ENCODE data around the gene SEZ6L.

The SEZ6L gene

GRCh38 chr22:26169315-26170111 is at the start of gene SEZ6L:
SEZ6L (plus strand) TSS chr22:26169462; CDS start chr22:26169670, 208 bp downstream.
- no peak for DNase-seq

DNA sequence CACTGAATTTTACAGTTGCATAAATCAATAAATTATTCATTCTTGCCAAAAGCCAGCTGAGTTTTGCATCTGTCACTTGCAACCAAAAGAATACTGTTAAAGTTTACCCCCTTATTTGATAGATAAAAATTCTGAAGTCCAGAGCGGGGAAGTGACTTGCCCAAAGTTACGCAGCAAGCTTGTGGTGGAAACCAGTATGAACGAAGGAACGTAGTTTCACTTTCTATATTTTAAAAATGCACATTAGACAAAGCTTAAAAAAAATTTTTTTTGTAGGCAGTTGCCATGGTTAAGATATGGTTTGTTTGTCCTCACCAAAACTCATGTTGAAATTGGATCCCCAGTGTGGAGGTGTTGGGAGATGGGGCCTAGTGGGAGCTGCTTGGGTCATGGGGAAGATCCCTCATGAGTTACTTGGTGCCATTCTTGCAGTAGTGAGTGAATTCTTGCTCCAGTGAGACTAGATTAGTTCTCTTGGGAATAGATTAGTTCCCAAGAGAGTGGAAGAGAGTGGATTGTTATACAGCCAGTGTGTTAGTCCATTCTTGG is 46.3 kb upstream of the SEZ6L start:
- DNase-seq, result no peak

GRCh38 chr22:26124991-26125725 is 44.1 kb upstream of the SEZ6L start:
- DNase-seq, result no peak

- no peak for DNase-seq
These were observed 42.1 kb upstream of the SEZ6L start for GRCh38 chr22:26127126-26127525.

GRCh38 chr22:26127556-26127955 is 41.7 kb upstream of the SEZ6L start:
- DNase-seq, result no peak

- no peak for DNase-seq
These were observed 37.6 kb upstream of the SEZ6L start for GRCh38 chr22:26131589-26132154.

- DNase-seq, result no peak
These were observed 34.5 kb upstream of the SEZ6L start for GRCh38 chr22:26134654-26135330.

DNA sequence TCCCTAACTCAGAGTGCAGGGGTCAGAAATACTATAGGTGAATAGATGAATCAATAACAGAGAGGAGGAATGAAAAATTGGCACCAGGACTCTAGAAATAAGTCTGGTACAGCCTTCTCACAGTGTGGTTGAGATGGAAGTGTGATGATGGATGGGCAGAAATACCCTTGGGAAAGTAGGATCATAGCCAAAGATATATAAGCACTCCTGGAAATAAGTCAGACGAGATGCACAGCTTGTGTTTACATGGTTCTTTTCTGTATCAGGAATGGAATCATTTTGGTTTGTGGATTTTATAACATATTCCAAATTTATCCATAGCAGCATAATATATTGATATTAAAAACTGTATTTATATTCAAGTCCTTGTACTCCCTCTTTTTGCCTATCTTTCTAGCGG is 33.5 kb upstream of the SEZ6L start:
- DNase-seq, result no peak

DNA sequence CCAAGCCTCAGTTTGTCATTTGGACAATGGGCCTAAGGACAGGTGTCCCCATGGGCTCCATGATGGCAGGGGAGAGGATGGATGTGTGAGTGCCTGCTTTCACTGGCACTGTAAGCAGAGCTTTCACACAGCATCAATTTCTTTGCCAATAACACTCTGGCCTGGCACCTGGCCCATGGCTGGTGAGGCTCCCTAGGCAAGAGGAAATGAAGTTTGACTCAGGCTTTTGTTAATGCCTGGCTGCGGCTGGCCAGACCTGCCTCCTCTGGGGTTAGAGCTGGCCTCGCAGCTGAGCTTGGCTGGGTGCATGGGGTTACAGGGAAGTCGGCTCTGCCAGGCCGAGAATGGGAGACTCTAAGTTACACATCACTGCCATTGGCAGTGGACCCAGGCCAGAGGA is 30.0 kb upstream of the SEZ6L start:
- DNase-seq, result peak; percentile 17

- no peak for DNase-seq
These were observed 27.4 kb upstream of the SEZ6L start for GRCh38 chr22:26141831-26142230.

DNA sequence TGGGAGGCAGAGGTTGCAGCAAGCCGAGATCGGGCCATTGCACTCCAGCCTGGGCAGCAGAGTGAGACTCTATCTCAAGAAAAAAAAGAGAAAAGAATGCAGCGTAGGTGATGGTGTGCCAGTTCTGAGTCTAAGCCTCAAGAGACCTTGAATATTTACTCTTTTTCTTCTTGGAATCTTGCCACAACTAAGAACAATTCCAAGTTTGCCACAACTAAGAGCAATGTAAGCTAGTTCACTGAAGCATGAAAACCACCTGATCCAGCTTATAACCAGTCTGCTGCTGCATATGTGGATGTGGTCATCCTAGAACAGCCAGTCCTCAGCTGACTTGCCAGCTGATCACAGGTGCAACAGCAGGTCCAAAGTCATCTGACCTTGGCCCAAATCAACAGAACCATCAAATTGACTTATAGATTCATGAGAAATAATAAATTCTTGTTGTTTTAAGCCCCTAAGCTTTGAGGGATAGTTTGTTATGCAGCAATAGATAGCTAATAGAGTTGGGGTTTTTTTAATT is 25.4 kb upstream of the SEZ6L start:
- DNase-seq, result no peak

- no peak for DNase-seq
These were observed 9.4 kb upstream of the SEZ6L start for GRCh38 chr22:26159886-26160285.

DNA sequence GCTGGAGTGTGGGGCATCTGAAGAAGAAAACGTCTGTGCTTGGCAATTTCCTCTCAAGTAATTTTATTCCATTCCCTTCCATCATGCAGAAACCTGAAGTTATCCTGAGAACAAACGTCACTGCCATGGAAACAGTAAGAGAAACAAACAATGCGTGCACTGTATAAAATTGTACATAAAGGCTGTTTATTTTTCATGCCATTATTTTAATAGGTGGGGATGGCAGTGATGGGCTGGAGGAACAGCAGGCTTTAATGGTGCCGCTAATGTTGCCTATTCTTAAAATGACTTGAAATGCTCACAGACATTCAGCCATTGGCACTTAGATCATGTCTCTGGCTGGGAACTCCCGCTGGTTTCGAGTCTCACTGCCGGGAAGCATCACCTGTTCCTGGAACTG is 7.5 kb upstream of the SEZ6L start:
- no peak for DNase-seq

DNA sequence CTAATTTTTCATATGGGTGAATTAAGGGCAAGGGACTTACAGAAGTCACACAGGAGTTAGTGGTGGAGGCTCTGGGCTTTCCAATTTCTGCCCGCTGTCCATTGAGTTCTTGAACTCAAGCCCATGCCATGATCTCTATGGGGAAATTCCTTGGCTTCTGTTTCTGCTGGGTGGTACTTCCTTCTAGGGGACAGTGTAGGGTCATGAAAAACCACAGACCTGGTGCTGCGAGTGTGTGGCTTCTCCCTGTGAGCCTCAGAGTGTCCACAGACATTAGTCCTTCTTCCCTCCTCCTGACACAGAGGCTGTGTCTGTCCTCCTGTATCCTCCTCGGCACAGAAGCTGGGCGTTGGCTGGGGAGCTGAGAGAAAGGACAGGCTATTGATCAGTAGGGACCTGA is 6.3 kb upstream of the SEZ6L start:
- no peak for DNase-seq

- DNase-seq, result no peak
These were observed 5.1 kb upstream of the SEZ6L start for GRCh38 chr22:26164174-26164573.

DNA sequence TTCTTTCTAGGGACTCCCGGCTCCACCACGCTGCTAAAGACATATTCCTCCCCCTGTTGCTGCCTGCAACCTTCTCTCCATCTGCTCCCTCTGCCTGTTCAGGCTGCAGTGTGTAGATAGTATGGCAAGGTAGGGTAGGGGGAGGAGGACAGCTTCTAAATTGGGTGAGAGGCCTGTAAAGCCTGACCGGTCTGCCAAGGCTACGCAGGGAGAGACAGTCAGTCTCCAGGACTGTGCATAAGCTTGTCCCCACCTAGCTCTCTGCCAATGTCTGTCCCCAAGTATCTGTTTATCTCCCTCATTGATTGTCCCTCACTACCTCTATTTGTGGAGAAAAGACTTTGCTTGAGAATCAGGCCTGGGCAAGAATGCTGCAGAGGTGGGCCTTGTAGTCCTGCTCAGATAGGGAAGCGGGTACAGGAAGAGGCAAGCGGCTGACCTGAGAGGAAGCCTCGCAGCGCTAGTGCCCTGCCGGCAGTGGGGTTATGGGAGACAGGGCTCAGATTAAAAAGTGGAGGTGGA is 871 bp upstream of the SEZ6L start:
- DNase-seq, result peak; percentile 84

DNA sequence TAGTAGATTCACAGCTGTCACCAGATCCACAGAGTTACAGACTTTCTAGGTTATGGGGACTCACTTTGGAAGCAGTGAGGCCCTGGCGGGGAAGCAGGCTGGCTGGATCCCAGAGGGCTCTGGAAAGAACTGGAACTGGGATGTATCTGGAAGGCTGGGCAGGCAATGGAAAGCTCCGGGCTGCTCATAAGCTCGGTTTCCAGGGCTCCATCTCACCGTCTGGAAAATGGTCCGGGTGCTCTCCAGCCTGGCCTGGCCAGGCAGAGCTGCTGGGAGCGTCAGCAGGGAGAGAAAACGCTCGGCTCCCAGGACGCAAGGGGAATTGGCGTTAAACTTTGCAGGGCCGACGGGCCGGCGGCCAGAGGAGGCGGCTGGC is 335 bp upstream of the SEZ6L start:
- DNase-seq, result no peak

DNA sequence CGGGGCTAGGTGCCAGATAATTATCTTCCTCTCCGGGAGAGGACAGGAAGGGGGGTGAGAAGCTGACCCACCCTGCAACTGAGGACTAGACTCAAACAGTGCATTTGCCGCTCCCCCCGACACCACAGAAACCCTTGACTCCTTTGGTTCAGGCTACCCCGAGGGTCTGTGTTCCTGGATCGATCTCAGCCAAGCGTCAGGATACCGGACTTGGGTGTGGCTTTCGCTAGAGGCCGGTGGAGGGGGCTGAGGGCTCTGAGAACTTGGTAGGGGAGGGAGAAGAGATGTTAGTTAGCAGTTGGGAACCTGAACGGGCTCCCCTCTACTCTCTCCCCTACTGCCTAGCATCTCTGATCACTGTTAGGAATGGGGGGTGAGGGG is 840 bp downstream of the SEZ6L start:
- no peak for DNase-seq

DNA sequence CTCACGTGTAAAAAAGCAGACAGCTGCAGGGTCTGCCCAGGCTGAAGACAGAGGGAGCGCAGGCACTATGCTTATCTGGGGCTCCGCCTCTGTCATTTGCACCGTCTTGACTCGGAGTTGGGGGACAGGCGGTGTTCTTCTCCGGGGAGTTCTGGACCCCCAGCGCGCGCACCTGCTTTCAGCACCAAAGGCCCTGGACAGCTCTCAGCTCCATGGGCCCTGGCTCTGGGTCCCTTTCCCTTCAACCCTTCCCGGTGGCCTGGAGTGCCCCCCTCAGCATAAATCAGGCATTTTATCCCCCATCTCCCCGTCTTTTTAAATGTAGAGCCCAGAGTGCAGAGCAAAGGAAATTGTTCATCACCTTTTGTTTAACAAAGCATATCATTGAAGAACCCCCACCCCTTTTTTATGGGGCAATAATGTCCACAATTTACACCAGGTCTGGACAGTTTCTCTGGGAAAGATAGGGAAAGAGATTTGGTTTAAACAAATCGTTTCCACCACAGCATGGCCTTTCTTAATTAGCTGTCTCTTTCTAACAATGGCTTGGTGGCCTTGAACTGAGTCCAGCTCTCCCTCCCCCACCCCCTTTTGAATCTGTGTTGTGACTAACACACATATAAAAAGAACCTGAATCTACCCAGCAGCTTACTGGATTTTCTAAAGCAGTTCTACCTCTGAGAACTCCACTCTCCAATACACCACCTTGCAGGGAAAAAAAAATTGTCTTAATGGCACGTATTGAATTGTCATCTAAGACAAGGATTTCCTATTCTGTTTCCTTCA is 1.7 kb downstream of the SEZ6L start:
- peak; percentile 17 for DNase-seq

- DNase-seq, result peak; percentile 9
These were observed 3.2 kb downstream of the SEZ6L start for GRCh38 chr22:26172389-26172990.

DNA sequence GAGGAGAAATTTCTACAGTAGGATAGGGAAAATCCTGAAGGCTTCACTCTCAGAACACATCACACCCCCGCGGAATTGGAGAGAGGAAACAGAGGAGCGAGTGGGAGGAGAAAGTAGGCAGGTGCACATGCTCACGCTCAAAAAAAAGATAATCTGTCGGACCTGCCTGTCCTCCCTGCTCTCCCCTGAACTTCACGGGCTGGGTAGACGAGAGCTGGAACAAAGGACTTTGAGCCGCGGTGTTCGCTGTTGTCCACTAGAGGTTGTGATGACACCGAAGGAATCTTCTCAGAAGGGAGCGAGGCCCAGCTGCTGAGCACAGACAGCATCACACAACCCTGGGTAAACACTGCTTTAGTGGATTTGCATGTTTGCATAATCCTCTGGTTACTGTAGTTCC is 5.0 kb downstream of the SEZ6L start:
- DNase-seq, result no peak

GRCh38 chr22:26182723-26183122 is 13.5 kb downstream of the SEZ6L start:
- DNase-seq, result no peak

Data from NCI-H1694 treated with DMSO at 0.1 percent for 48 hours (cell line).